GM23338 (cell line): Measurements from ENCODE around the gene KCNJ10. TPM values are rescaled to one million over a fixed set of nuclear protein-coding genes. Genes with fewer than 3 reads are reported as not detected.

Source experiments
- ATAC-seq: fragments of 200-7000 bp; cut with Tn5 transposase; 3 replicates; pipeline ENCODE4 v1.9.1; 2020
- DNase-seq: peaks from one replicate; pipeline ENCODE4 v3.0.0-alpha.2; 2015; ENCODE audit warnings: low spot score
- H2AFZ ChIP-seq: fragments of 200-600 bp; sonication (generic); 2 replicates; pipeline ENCODE4 v1.8.0; 2016; ENCODE audit warnings: antibody characterized with exemption, mild to moderate bottlenecking, moderate library complexity
- H3F3A ChIP-seq: fragments of 200-600 bp; sonication (generic); replicated peaks from 2 replicates; pipeline ENCODE4 v1.8.0; 2017; ENCODE audit warnings: antibody characterized with exemption, mixed run types, low read depth
- H3K27ac ChIP-seq: fragments of 200-600 bp; sonication (generic); 2 replicates; pipeline ENCODE4 v1.6.1; 2016; ENCODE audit warnings: low read depth
- H3K27me3 ChIP-seq: fragments of 200-600 bp; sonication (generic); 2 replicates; pipeline ENCODE4 v1.8.0; 2016; ENCODE audit warnings: mild to moderate bottlenecking, mixed run types, moderate library complexity; ENCODE audit not compliant: insufficient read depth
- H3K36me3 ChIP-seq: fragments of 200-600 bp; sonication (generic); 2 replicates; pipeline ENCODE4 v1.8.0; 2016; ENCODE audit warnings: mild to moderate bottlenecking; ENCODE audit not compliant: insufficient read depth
- H3K4me1 ChIP-seq: fragments of 200-600 bp; sonication (generic); 2 replicates; pipeline ENCODE4 v1.8.0; 2016; ENCODE audit warnings: mild to moderate bottlenecking, moderate library complexity; ENCODE audit not compliant: insufficient read depth
- H3K4me2 ChIP-seq: fragments of 200-600 bp; sonication (generic); 2 replicates; pipeline ENCODE4 v1.7.1; 2017; ENCODE audit warnings: mixed run types
- H3K4me3 ChIP-seq: fragments of 200-600 bp; sonication (generic); 2 replicates; pipeline ENCODE4 v1.6.1; 2016; ENCODE audit warnings: mixed run types
- H3K79me2 ChIP-seq: fragments of 200-600 bp; sonication (generic); replicated peaks from 2 replicates; pipeline ENCODE4 v1.8.0; 2017; ENCODE audit warnings: mild to moderate bottlenecking; ENCODE audit not compliant: insufficient read depth
- H3K9me2 ChIP-seq: fragments of 200-600 bp; sonication (generic); 2 replicates; pipeline ENCODE4 v1.8.0; 2017; ENCODE audit not compliant: insufficient read depth
- H4K20me1 ChIP-seq: fragments of 200-600 bp; sonication (generic); replicated peaks from 2 replicates; pipeline ENCODE4 v1.8.0; 2017; ENCODE audit warnings: mild to moderate bottlenecking; ENCODE audit not compliant: insufficient read depth
- H3K27ac Mint-ChIP-seq: 2 replicates; pipeline ENCODE4 v1.8.0; 2020; ENCODE audit warnings: inconsistent platforms, mild to moderate bottlenecking, moderate library complexity, mixed read lengths
- H3K27me3 Mint-ChIP-seq: 3 replicates; pipeline ENCODE4 v1.8.0; 2022; ENCODE audit warnings: low read depth, mild to moderate bottlenecking, moderate library complexity, mixed read lengths, inconsistent platforms; ENCODE audit not compliant: insufficient read depth, poor library complexity
- H3K36me3 Mint-ChIP-seq: 3 replicates; pipeline ENCODE4 v1.8.0; 2021; ENCODE audit warnings: low read depth, mild to moderate bottlenecking, inconsistent platforms, moderate library complexity, mixed read lengths
- H3K4me1 Mint-ChIP-seq: 3 replicates; pipeline ENCODE4 v1.8.0; 2020; ENCODE audit warnings: mild to moderate bottlenecking, inconsistent platforms, mixed read lengths
- H3K4me3 Mint-ChIP-seq: 3 replicates; pipeline ENCODE4 v1.8.0; 2021; ENCODE audit warnings: moderate library complexity, mild to moderate bottlenecking, inconsistent platforms, mixed read lengths
- H3K9me3 Mint-ChIP-seq: 3 replicates; pipeline ENCODE4 v1.8.0; 2020; ENCODE audit warnings: moderate library complexity, mild to moderate bottlenecking, inconsistent platforms, mixed read lengths
- EZH2 ChIP-seq: fragments of 200-600 bp; sonication (generic); IDR thresholded peaks from one replicate; pipeline ENCODE4 v1.8.0; 2017; ENCODE audit warnings: antibody characterized with exemption, mild to moderate bottlenecking, low read depth; ENCODE audit not compliant: unreplicated experiment
- EZH2phosphoT487 ChIP-seq: fragments of 200-600 bp; sonication (generic); IDR thresholded peaks from one replicate; pipeline ENCODE4 v1.8.1; 2018; ENCODE audit warnings: antibody characterized with exemption; ENCODE audit not compliant: unreplicated experiment
- JUNB ChIP-seq: IDR thresholded peaks from one replicate; pipeline ENCODE4 v1.6.1; 2016; ENCODE audit warnings: antibody characterized with exemption; ENCODE audit not compliant: unreplicated experiment
- NANOG ChIP-seq: IDR thresholded peaks from 2 replicates; pipeline ENCODE4 v1.6.1; 2016; ENCODE audit warnings: antibody characterized with exemption, borderline replicate concordance
- POLR2AphosphoS5 ChIP-seq: IDR thresholded peaks from 2 replicates; pipeline ENCODE4 v1.6.1; 2016; ENCODE audit warnings: antibody characterized with exemption, low read depth
- REST ChIP-seq: IDR thresholded peaks from one replicate; pipeline ENCODE4 v1.6.1; 2018; ENCODE audit warnings: antibody characterized with exemption; ENCODE audit not compliant: unreplicated experiment
- STAT1 ChIP-seq: IDR thresholded peaks from one replicate; pipeline ENCODE4 v1.6.1; 2016; ENCODE audit warnings: antibody characterized with exemption; ENCODE audit not compliant: unreplicated experiment
- ZNF114 ChIP-seq: fragments of 250-450 bp; sonication (Bioruptor Pico); IDR thresholded peaks from 2 replicates; pipeline ENCODE4 v1.5.0; 2020; ENCODE audit warnings: mild to moderate bottlenecking, moderate library complexity
- ZNF331 ChIP-seq: fragments of 250-450 bp; sonication (Bioruptor Pico); IDR thresholded peaks from 2 replicates; pipeline ENCODE4 v1.5.0; 2020; ENCODE audit warnings: low read depth, mild to moderate bottlenecking, moderate library complexity
- ZNF462 ChIP-seq: fragments of 250-450 bp; sonication (Bioruptor Pico); IDR thresholded peaks from 2 replicates; pipeline ENCODE4 v1.5.0; 2020; ENCODE audit warnings: mild to moderate bottlenecking, moderate library complexity
- polyA plus RNA-seq: library from polyadenylated mRNA; unstranded; fragments of >200 nt; fragmentation: Nextera tagmentation; extraction: Ambion mirVana; gene quantifications from 2 replicates; pipeline ENCODE4 v1.2.1, GENCODE V29; 2016
- total RNA-seq: library from RNA; depleted of rRNA; stranded (reverse); fragments of >200 nt; shearing (Covaris generic); gene quantifications from 2 replicates; pipeline ENCODE4 v1.2.3, GENCODE V29; 2014
- TF ChIP-seq, protein P1 (sequence below): IDR thresholded peaks from 2 replicates; pipeline ENCODE4 v1.6.1; 2016; ENCODE audit warnings: antibody characterized with exemption
- TF ChIP-seq, protein P2 (sequence below), 2 experiments: fragments of 200-600 bp in 1 of 2; sonication (generic) in 1 of 2; conservative IDR thresholded peaks; 2 replicates each; pipeline versions ENCODE4 v1.5.1 to v1.6.1; 2016 to 2017; ENCODE audit warnings: antibody characterized with exemption in 2 of 2, low read depth in 2 of 2, mild to moderate bottlenecking in 2 of 2, moderate library complexity in 1 of 2

KCNJ10 gene
- total and polyA plus RNA-seq, 2 experiments from 2014 or later: 1.4 to 2.8 TPM

DNA sequence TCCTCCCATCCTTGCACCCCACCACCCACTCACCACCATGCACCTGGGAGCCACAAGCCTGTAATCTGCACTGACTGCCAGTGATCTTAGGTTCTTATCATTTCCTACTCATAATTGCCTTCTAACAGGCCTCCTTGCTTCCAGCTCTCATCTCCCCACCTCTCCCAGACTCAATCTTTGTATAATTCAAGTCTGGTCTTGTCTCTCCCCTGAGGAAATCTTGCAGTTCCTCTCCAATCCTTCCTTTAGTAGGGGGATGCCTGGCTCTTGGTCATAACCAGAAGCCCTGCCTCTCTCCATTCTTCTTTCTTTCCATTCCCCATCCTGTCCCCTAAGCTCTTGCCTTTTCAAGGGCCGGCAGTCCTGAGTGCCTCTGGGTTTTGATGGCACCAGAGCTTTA, 66.0 kb downstream of the KCNJ10 start (continued):
- TF ChIP-seq ZNF462 (CRISPR knock-in tag): no peak
- TF ChIP-seq JUNB: no peak
- no peak for TF ChIP-seq NANOG
- TF ChIP-seq STAT1: no peak
- no peak for TF ChIP-seq POLR2AphosphoS5
- no peak for TF ChIP-seq ZNF331
- no peak for TF ChIP-seq ZNF114 (CRISPR knock-in tag)
- no peak for TF ChIP-seq EZH2

DNA sequence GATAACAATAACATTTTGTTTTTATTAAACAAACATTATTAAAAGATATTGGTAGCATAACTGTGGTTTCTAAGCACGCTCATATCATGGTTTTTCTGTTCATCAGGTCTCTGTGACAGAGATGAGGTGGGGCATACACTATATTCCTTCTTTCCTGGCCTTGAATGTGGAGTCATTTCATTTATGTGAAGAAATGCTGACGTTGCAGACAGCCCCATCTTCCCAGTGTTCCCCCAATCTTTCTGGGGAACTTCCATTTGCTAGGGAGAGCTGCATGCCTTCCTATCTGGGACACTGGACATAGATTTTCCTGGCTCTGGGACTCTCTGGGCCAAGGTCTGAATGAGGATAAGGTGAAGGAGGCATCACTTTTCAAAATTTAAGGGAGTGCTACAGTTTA, 68.5 kb downstream of the KCNJ10 start:
- no peak overlapping the region for H3K4me3 ChIP-seq
- H3K79me2 ChIP-seq: no peaks in the 10 kb centered on the region
- no peaks in the 10 kb centered on the region for H3K27me3 ChIP-seq
- no peak overlapping the region for H2AFZ ChIP-seq
- H3K9me2 ChIP-seq: peaks cover 6% of the 10 kb centered on the region; the same call in 1 of the 2 replicates
- no peak for DNase-seq
- H3K27me3 Mint-ChIP-seq: no peaks in the 10 kb centered on the region
- no peaks in the 10 kb centered on the region for H4K20me1 ChIP-seq
- no peak overlapping the region for H3K4me2 ChIP-seq
- ATAC-seq: no peak
- H3K4me1 ChIP-seq: no peaks in the 10 kb centered on the region
- no peaks in the 10 kb centered on the region for H3K4me1 Mint-ChIP-seq
- H3K27ac Mint-ChIP-seq: no peak overlapping the region
- TF ChIP-seq, protein P1, sequence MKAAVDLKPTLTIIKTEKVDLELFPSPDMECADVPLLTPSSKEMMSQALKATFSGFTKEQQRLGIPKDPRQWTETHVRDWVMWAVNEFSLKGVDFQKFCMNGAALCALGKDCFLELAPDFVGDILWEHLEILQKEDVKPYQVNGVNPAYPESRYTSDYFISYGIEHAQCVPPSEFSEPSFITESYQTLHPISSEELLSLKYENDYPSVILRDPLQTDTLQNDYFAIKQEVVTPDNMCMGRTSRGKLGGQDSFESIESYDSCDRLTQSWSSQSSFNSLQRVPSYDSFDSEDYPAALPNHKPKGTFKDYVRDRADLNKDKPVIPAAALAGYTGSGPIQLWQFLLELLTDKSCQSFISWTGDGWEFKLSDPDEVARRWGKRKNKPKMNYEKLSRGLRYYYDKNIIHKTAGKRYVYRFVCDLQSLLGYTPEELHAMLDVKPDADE: no peak
- TF ChIP-seq POLR2AphosphoS5 (no peak), NANOG (no peak), STAT1 (no peak), EZH2phosphoT487 (no peak), REST (no peak)
- TF ChIP-seq, protein P2, sequence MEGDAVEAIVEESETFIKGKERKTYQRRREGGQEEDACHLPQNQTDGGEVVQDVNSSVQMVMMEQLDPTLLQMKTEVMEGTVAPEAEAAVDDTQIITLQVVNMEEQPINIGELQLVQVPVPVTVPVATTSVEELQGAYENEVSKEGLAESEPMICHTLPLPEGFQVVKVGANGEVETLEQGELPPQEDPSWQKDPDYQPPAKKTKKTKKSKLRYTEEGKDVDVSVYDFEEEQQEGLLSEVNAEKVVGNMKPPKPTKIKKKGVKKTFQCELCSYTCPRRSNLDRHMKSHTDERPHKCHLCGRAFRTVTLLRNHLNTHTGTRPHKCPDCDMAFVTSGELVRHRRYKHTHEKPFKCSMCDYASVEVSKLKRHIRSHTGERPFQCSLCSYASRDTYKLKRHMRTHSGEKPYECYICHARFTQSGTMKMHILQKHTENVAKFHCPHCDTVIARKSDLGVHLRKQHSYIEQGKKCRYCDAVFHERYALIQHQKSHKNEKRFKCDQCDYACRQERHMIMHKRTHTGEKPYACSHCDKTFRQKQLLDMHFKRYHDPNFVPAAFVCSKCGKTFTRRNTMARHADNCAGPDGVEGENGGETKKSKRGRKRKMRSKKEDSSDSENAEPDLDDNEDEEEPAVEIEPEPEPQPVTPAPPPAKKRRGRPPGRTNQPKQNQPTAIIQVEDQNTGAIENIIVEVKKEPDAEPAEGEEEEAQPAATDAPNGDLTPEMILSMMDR (conservative IDR thresholded peaks at IDR 0.05; ENCODE audit: low read depth in 2 of 2): no peak
- no peak overlapping the region for H3K27ac ChIP-seq
- H3K4me3 Mint-ChIP-seq: no peak overlapping the region
- H3K36me3 ChIP-seq: no peaks in the 10 kb centered on the region
- no peaks in the 10 kb centered on the region for H3F3A ChIP-seq
- H3K36me3 Mint-ChIP-seq: no peaks in the 10 kb centered on the region
- no peaks in the 10 kb centered on the region for H3K9me3 Mint-ChIP-seq
